A549 treated with AZD9567 at 1 μM for 4 hours (cell line): ENCODE measurements around the gene ALKBH7. TPM values are rescaled to one million over a fixed set of nuclear protein-coding genes. Genes with fewer than 3 reads are reported as not detected.

ENCODE experiments used
- total RNA-seq: library from RNA; stranded (reverse); fragments of 200-300 nt; extraction: Qiagen RNA extraction; gene quantifications from 5 replicates; pipeline ENCODE4 v1.2.3, GENCODE V29; 2022; ENCODE audit not compliant: insufficient read depth

ALKBH7 gene, protein sequence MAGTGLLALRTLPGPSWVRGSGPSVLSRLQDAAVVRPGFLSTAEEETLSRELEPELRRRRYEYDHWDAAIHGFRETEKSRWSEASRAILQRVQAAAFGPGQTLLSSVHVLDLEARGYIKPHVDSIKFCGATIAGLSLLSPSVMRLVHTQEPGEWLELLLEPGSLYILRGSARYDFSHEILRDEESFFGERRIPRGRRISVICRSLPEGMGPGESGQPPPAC
- 24.2 to 39.3 TPM (median 36.1 TPM) in 5 replicates for total RNA-seq

DNA sequence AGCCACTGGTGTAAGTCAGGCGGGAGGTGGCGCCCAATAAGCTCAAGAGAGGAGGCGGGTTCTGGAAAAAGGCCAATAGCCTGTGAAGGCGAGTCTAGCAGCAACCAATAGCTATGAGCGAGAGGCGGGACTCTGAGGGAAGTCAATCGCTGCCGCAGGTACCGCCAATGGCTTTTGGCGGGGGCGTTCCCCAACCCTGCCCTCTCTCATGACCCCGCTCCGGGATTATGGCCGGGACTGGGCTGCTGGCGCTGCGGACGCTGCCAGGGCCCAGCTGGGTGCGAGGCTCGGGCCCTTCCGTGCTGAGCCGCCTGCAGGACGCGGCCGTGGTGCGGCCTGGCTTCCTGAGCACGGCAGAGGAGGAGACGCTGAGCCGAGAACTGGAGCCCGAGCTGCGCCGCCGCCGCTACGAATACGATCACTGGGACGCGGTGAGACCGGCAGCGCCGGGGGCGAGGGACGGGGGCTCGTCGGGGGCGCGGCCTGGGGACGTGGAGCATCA lies at the start of gene ALKBH7:
ALKBH7 (plus strand) TSS at position 201 of the 502 bp plus-strand sequence; CDS start at position 228, 27 bp downstream.

DNA sequence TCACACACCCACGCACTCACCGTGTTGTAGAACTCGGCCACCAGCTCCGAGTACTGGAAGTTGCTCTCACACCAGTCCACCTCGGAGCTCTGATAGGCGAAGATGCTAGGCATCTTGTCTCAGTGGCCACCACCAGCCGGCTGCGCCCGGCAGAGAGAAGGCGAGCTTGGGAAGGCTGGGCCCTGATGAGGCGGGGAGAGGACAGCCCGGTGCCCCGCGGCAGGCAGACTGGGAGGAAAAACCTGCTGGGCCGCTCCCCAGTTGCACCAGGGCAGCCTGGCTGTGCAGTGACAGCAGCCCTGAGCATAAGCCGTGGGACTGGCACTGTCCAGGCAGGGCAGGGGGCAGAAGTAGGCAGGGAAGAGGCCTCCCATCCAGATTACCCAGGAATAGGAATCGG lies 39.2 kb upstream of the ALKBH7 start, which contains the start of gene ACER1:
ACER1 (minus strand) TSS at position 174 of the 400 bp plus-strand sequence; CDS start at position 113, 61 bp downstream.

DNA sequence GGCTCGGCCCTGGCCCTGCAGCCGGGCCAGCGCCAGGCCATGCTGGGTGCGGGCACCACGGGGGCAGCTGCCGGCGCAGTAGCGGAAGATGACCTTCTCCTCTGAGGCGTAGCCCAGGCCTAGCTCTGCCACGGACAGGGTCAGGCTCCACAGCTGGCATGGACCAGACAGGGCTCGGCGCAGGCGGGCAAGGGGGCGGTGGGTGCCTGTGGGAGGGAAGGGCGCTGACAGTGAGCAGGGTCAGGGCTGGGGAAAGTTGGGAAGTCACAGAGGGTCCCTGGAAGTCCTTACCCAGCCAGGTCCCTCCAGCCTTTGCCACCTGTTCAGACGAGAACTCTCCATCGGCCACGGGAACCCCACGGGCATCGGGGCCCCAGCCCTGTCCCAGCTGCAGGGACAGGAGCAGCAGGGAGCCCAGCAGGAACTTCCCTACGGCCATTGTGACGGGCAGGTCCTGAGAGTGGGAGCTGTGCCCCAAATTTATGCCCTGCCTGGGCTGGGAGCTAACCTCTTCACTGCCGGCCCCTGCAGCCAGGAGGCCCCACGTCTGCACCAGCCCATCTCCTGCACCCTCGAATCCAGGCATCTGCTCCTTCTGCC lies 2.9 kb downstream of the ALKBH7 start, which contains the start of gene PSPN:
PSPN (minus strand) TSS at position 523 of the 600 bp plus-strand sequence; CDS start at position 439, 84 bp downstream.

DNA sequence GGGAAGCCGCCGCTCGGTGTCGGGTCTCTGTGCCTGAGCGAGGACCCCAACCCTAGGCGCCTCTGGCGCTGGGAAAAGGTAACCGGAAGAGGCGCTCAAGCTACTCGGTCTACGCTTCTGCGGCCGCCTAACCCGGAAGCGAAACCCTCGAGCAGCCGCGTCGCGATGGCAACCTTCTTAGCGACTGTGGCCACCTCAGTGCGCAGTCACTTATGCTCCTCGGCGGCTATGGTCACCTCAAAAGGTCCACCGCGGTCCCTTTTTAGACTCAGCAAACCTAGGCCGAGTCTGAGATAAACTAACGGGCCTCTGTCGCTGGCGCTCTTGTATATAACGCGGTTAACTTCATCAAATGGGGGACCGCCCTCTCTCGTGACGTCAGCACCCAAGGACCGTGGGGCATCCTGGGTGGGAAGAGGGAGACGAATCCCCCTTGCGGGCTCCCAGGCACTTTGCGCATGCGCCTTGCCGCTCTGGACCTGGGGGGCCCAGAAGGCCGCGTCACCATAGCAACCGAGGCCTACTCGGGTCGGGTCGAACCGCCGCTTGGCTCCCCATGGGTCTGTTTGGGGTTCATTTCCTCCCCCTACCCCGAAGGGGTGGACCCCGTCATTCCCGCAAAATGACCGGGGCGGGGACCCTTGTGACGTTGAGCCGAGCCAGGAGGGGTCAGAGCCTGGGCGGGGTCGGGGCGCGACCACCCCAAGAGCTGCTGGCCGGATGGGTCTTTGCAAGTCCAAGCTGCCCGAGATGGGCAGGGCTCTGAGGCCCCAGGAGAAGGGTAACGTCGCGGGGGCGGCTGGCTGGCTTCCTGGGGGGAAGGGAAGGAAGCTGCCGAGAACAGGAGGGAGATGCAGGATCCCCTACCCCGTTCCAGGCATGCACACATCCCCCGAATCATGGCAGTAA lies 20.7 kb downstream of the ALKBH7 start, which contains the start of gene GTF2F1:
GTF2F1 (minus strand) TSS at position 91 of the 909 bp plus-strand sequence. CDS start 169 bp downstream, outside the sequence.

DNA sequence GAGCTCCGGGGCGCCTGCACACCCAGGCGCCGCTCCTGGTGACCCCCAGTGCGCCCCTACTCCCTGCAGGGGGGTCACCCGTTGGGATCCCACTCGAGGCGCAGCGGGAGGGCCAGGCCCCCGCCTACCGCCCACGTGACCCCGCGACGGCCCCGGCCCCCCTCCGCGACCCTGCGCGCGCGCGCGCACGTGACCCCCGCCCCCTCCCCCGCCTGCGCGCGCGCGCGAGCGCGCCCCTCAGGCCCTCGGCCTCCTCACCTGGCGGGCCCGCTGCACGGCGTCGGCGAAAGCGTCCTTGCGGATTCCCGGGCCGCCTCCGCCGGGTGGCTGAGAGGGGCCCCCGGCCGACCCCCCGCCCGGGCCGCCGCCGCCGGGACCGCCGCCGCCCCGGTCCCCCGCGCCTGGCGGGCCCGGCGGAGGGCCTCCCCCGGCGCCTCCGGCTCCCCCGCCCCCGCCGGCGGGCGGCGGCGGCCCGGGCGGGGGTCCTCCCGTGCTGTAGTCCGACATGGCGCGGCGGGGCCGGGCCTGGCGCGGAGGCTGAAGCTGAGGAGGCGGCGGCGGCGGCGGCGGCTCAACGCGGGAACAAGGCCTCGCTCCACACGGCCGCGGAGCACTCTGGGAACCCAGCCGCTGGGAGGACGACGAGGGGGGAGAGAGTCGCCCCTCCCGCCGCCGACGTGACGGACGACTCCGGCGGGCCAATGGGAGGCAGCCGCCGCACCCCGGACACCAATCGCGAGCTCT lies 51.8 kb downstream of the ALKBH7 start, which contains the start of gene KHSRP:
KHSRP (minus strand) TSS at position 617 of the 744 bp plus-strand sequence; CDS start at position 507, 110 bp downstream.

Other genes with a start within 250 kb of the ALKBH7 start
- gene ACSBG2, start 237.1 kb upstream of the ALKBH7 start, total RNA-seq: not detected in 5 replicates
- 15.5 to 23.5 TPM (median 22.5 TPM) in 5 replicates for gene MLLT1, start 92.8 kb upstream of the ALKBH7 start, total RNA-seq
- gene ACER1, start 39.2 kb upstream of the ALKBH7 start, total RNA-seq: not detected in 5 replicates
- 44.4 to 67.8 TPM (median 64.3 TPM) in 5 replicates for gene CLPP, start 11.3 kb upstream of the ALKBH7 start, total RNA-seq
- 0.67 to 0.97 TPM (median 0.83 TPM) in 5 replicates for gene PSPN, start 3.1 kb downstream of the ALKBH7 start, total RNA-seq
- 50.9 to 58.1 TPM (median 55.8 TPM) in 5 replicates for gene GTF2F1, start 20.4 kb downstream of the ALKBH7 start, total RNA-seq
- 194 to 216 TPM (median 210 TPM) in 5 replicates for gene KHSRP, start 52.0 kb downstream of the ALKBH7 start, total RNA-seq
- 0.05 to 0.13 TPM (median 0.10 TPM) in 4 of 5 replicates, not detected in the other for gene SLC25A41, start 61.0 kb downstream of the ALKBH7 start, total RNA-seq
- 9.9 to 18.9 TPM (median 18.1 TPM) in 5 replicates for gene SLC25A23, start 87.0 kb downstream of the ALKBH7 start, total RNA-seq
- 2.9 to 4.1 TPM (median 3.6 TPM) in 5 replicates for gene CRB3, start 91.5 kb downstream of the ALKBH7 start, total RNA-seq
- 0.14 to 0.31 TPM (median 0.26 TPM) in 4 of 5 replicates, not detected in the other for gene DENND1C, start 109.0 kb downstream of the ALKBH7 start, total RNA-seq
- gene TUBB4A, start 129.5 kb downstream of the ALKBH7 start, total RNA-seq: 2.3 to 6.7 TPM (median 6.5 TPM) in 5 replicates
- 3.7 to 5.9 TPM (median 4.7 TPM) in 5 replicates for gene TNFSF9, start 158.2 kb downstream of the ALKBH7 start, total RNA-seq
- gene CD70, start 218.4 kb downstream of the ALKBH7 start, total RNA-seq: 8.4 to 24.7 TPM (median 19.9 TPM) in 5 replicates